22Rv1 (cell line): ENCODE data around the gene CCL13.

Experiments
- CTCF ChIP-seq: fragments of 450-650 bp; IDR thresholded peaks from 2 replicates; pipeline ENCODE4 v1.5.1; 2017; ENCODE audit warnings: mild to moderate bottlenecking
- ZFX ChIP-seq: fragments of 450-650 bp; IDR thresholded peaks from 2 replicates; pipeline ENCODE4 v1.6.1; 2017; ENCODE audit warnings: antibody characterized with exemption, borderline replicate concordance

GRCh38 chr17:34358631-34359030 lies 2.4 kb downstream of the CCL13 start:
- TF ChIP-seq CTCF = no peak
- TF ChIP-seq ZFX = no peak
